GM21423 (cell line): ENCODE results near the gene DCTN4.
"Not testable (repeated sequence)": the region's sequence is repeated elsewhere in the genome, so short reads cannot be mapped to it uniquely, and the experiment has no call there.

Experiments
- ATAC-seq: cut with Tn5 transposase; IDR thresholded peaks from one replicate; pipeline ENCODE4 v1.9.1; 2021; ENCODE audit warnings: mild to moderate bottlenecking, moderate library complexity; ENCODE audit not compliant: unreplicated experiment

Gene DCTN4

GRCh38 chr5:150778517-150779396 lies 19.9 kb upstream of the DCTN4 start, which contains the start of gene SMIM3:
Gene SMIM3, plus strand, starts transcription at chr5:150778757. Its CDS starts 16,684 bp downstream, at chr5:150795441.
- ATAC-seq, result peak; percentile 15

GRCh38 chr5:150778088-150778516 lies 19.3 kb upstream of the DCTN4 start:
- ATAC-seq, result no peak

- ATAC-seq, result no peak
Observed at GRCh38 chr5:150777685-150778084, 18.9 kb upstream of the DCTN4 start.

- no peak for ATAC-seq
Observed at GRCh38 chr5:150774145-150774544, 15.3 kb upstream of the DCTN4 start.

- ATAC-seq, result no peak
Observed at GRCh38 chr5:150771034-150771795, 12.4 kb upstream of the DCTN4 start.

GRCh38 chr5:150766251-150766650 lies 7.4 kb upstream of the DCTN4 start:
- no peak for ATAC-seq

- ATAC-seq, result no peak
Observed at GRCh38 chr5:150765799-150766169, 7.0 kb upstream of the DCTN4 start.

GRCh38 chr5:150765011-150765798 lies 6.4 kb upstream of the DCTN4 start:
- peak; percentile 54 for ATAC-seq

- ATAC-seq, result no peak
Observed at GRCh38 chr5:150764530-150764929, 5.7 kb upstream of the DCTN4 start.

GRCh38 chr5:150763023-150763769 lies 4.4 kb upstream of the DCTN4 start:
- ATAC-seq, result no peak

GRCh38 chr5:150762211-150762610 lies 3.4 kb upstream of the DCTN4 start:
- ATAC-seq, result no peak

GRCh38 chr5:150759334-150759583 lies 442 bp upstream of the DCTN4 start:
- ATAC-seq, result no peak

GRCh38 chr5:150758203-150758530 lies 650 bp downstream of the DCTN4 start:
- peak; percentile 10 for ATAC-seq

GRCh38 chr5:150757087-150757649 lies 1.6 kb downstream of the DCTN4 start:
- no peak for ATAC-seq

- no peak for ATAC-seq
Observed at GRCh38 chr5:150753863-150754262, 5.0 kb downstream of the DCTN4 start.

- ATAC-seq, result no peak
Observed at GRCh38 chr5:150753463-150753862, 5.4 kb downstream of the DCTN4 start.

GRCh38 chr5:150751096-150751891 lies 7.5 kb downstream of the DCTN4 start:
- no peak for ATAC-seq

GRCh38 chr5:150750469-150750868 lies 8.3 kb downstream of the DCTN4 start:
- no peak for ATAC-seq

- not testable (repeated sequence) for ATAC-seq
Observed at GRCh38 chr5:150743142-150743488, 15.7 kb downstream of the DCTN4 start.
